HepG2 (cell line): ENCODE measurements around the gene PTPRE. TPM values are rescaled to one million over a fixed set of nuclear protein-coding genes. Genes with fewer than 3 reads are reported as not detected.

Experiments
- ATM ChIP-seq: fragments of 450-650 bp; IDR thresholded peaks from 2 replicates; pipeline ENCODE4 v1.7.1; 2017; ENCODE audit warnings: mild to moderate bottlenecking, borderline replicate concordance
- REST ChIP-seq, 2 experiments: IDR thresholded peaks; 2 replicates each; pipeline ENCODE4 v1.6.1; 2011 to 2012; ENCODE audit warnings: low read length in 2 of 2, borderline replicate concordance in 1 of 2, low read depth in 1 of 2, mild to moderate bottlenecking in 1 of 2, moderate library complexity in 1 of 2
- YEATS4 ChIP-seq: sonication (generic); formaldehyde crosslinking; IDR thresholded peaks from 2 replicates; pipeline ENCODE4 v1.4.0; 2020; ENCODE audit warnings: missing genetic modification reagents, borderline replicate concordance
- ZBTB37 ChIP-seq: sonication (generic); formaldehyde crosslinking; IDR thresholded peaks from 2 replicates; pipeline ENCODE4 v1.4.0; 2020; ENCODE audit warnings: mild to moderate bottlenecking, missing genetic modification reagents
- ZMAT3 ChIP-seq: sonication (generic); formaldehyde crosslinking; conservative IDR thresholded peaks from 2 replicates; pipeline ENCODE4 v1.7.0; 2021; ENCODE audit warnings: missing genetic modification reagents
- ZNF432 ChIP-seq: sonication (generic); formaldehyde crosslinking; IDR thresholded peaks from 2 replicates; pipeline ENCODE4 v1.5.0; 2020; ENCODE audit warnings: missing genetic modification reagents, mild to moderate bottlenecking, borderline replicate concordance
- polyA plus RNA-seq, 8 experiments: library from polyadenylated mRNA; depleted of rRNA in 3 of 8; stranded (reverse) in 7 of 8; unstranded in 1 of 8; fragments of >200 nt; fragmentation: Illumina TruSeq in 4 of 8; extraction: Trizol in 4 of 8; gene quantifications; 2 replicates each; pipeline versions ENCODE4 v1.2.1 to v1.2.3, GENCODE V29; 2011 to 2016; ENCODE audit warnings: low read depth in 4 of 8, missing spikeins in 1 of 8, mixed read lengths in 1 of 8; ENCODE audit not compliant: insufficient read depth in 1 of 8
- total RNA-seq, 5 experiments: library from RNA; depleted of rRNA; stranded (reverse); fragments of >200 nt; fragmentation: Illumina TruSeq; extraction: Trizol; gene quantifications; 2 replicates each; pipeline ENCODE4 v1.2.3, GENCODE V29; 2016; ENCODE audit warnings: low read depth in 1 of 5
- TF ChIP-seq, protein P1 (sequence below): sonication (generic); formaldehyde crosslinking; IDR thresholded peaks from 2 replicates; pipeline ENCODE4 v1.8.0; 2022; ENCODE audit warnings: mild to moderate bottlenecking, missing genetic modification reagents

PTPRE gene
- total and polyA plus RNA-seq, 2 of the 13 experiments (the other 11 are each of a cell fraction or from before 2014, with no cell fraction given): 0.01 to 0.02 TPM

- no peak for TF ChIP-seq REST (IDR thresholded peaks at IDR 0.05; ENCODE audit: borderline replicate concordance in 1 of 2, low read depth in 1 of 2, low read length in 2 of 2)
- TF ChIP-seq ZMAT3 (CRISPR knock-in tag): no peak
- no peak for TF ChIP-seq ATM
- no peak for TF ChIP-seq ZBTB37 (CRISPR knock-in tag)
- no peak for TF ChIP-seq ZNF432 (CRISPR knock-in tag)
- TF ChIP-seq YEATS4 (CRISPR knock-in tag): no peak
- TF ChIP-seq, protein P1, sequence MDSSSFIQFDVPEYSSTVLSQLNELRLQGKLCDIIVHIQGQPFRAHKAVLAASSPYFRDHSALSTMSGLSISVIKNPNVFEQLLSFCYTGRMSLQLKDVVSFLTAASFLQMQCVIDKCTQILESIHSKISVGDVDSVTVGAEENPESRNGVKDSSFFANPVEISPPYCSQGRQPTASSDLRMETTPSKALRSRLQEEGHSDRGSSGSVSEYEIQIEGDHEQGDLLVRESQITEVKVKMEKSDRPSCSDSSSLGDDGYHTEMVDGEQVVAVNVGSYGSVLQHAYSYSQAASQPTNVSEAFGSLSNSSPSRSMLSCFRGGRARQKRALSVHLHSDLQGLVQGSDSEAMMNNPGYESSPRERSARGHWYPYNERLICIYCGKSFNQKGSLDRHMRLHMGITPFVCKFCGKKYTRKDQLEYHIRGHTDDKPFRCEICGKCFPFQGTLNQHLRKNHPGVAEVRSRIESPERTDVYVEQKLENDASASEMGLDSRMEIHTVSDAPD: no peak
- TF ChIP-seq, all 625 proteins: peak for 0
Measured at GRCh38 chr10:128003521-128003920, 96.6 kb downstream of the PTPRE start (continued).
